Tibial nerve (tissue), 3 donors: ENCODE data around the gene OCA2.

Source experiments
- CTCF ChIP-seq, 5 experiments: fragments of 200-600 bp in 3 of 5; fragments of 450-650 bp in 2 of 5; sonication (generic) in 3 of 5; IDR thresholded peaks; one replicate each; pipeline ENCODE4 v1.5.1; 2016 to 2019; ENCODE audit warnings: antibody characterized with exemption in 5 of 5, mild to moderate bottlenecking in 3 of 5, moderate library complexity in 2 of 5
- POLR2A ChIP-seq, 2 donors: fragments of 450-650 bp; IDR thresholded peaks; one replicate each; pipeline ENCODE4 v1.6.1; 2017; ENCODE audit warnings: antibody characterized with exemption in 2 of 2, mild to moderate bottlenecking in 2 of 2, moderate library complexity in 2 of 2

- TF ChIP-seq CTCF (IDR thresholded peaks at IDR 0.05) (no peak), POLR2A (IDR thresholded peaks at IDR 0.05) (no peak)
These were observed 48.7 kb upstream of the OCA2 start for GRCh38 chr15:28147801-28148200.
